ENCODE data around the gene PLCB1.

PLCB1 gene

GRCh38 chr20:8133851-8134451, 1.9 kb downstream of the PLCB1 start:
- peaks cover 2% of the 10 kb centered on the region for H3K79me1 ChIP-seq (ENCODE audit: low read length)
- no peak for DNase-seq
- no peak overlapping the region for H4K12ac ChIP-seq (ENCODE audit: low read depth, low read length)
- no peak overlapping the region for H3K14ac ChIP-seq (ENCODE audit: low read length)
- no peak overlapping the region for H3K4ac ChIP-seq (ENCODE audit: low read depth, low read length)
- no peaks in the 10 kb centered on the region for H3K79me2 ChIP-seq (ENCODE audit: control insufficient read depth, insufficient read depth, low read length, poor library complexity)
- no peak overlapping the region for H2AFZ ChIP-seq (ENCODE audit: insufficient read depth, low read length, poor library complexity)
- peaks cover 8% of the 10 kb centered on the region for H3K27me3 ChIP-seq (ENCODE audit: insufficient read depth, low read length)
- H2BK120ac ChIP-seq (ENCODE audit: insufficient read depth, low read length, poor library complexity) = no peak overlapping the region
- H3K4me3 ChIP-seq (ENCODE audit: low read depth, low read length) = no peak overlapping the region
- H3K4me2 ChIP-seq (ENCODE audit: low read length) = no peak overlapping the region
- H3K27ac ChIP-seq (ENCODE audit: low read depth, low read length) = no peak overlapping the region
- whole genome bisulfite sequencing (ENCODE audit: extremely low coverage, insufficient coverage, insufficient read length) = no CpG with 5 or more reads among the region's 7 CpGs
- no peak overlapping the region for H3K23ac ChIP-seq (ENCODE audit: low read length)
- no peak overlapping the region for H3K9ac ChIP-seq (ENCODE audit: low read length)
- H2BK5ac ChIP-seq (ENCODE audit: low read depth, low read length, poor library complexity) = no peak overlapping the region
- H2AK5ac ChIP-seq (ENCODE audit: low read length) = no peak overlapping the region
- no peaks in the 10 kb centered on the region for H3K36me3 ChIP-seq (ENCODE audit: control insufficient read depth in 1 of 2, insufficient read depth in 2 of 2, low read length in 2 of 2)
- no peak overlapping the region for H3K18ac ChIP-seq (ENCODE audit: low read length)
- no peak overlapping the region for H4K8ac ChIP-seq (ENCODE audit: low read depth, low read length)
- peaks cover 3 to 13% of the 10 kb centered on the region in 2 experiments for H3K4me1 ChIP-seq (ENCODE audit: control insufficient read depth in 1 of 2, insufficient read depth in 2 of 2, low read length in 2 of 2)
- no peaks in the 10 kb centered on the region for H3K9me3 ChIP-seq (ENCODE audit: insufficient read depth, low read depth, low read length)
- no peak overlapping the region for H2BK12ac ChIP-seq (ENCODE audit: low read length)
- H4K91ac ChIP-seq (ENCODE audit: low read depth, low read length) = no peak overlapping the region

DNA sequence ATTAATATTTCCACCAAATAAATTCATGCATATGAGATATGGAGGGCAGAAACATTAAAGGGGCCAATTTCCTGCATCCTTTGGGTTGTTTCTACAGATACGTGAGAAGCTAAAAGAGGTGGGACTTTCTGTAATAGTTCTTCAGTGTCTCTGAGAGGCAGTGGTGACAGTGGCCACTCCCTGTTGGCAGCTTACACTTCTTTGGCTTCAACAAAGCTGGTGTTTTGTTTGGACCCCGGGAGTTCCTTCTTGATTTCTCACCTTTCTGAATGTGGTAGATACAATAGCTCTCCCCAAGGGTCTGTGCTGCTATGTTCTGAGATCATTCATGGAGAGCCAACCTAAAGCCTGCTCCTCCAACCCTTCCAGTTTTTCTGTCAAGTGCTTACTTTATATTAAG, 7.8 kb downstream of the PLCB1 start:
- H3K36me3 ChIP-seq (ENCODE audit: control insufficient read depth in 1 of 2, insufficient read depth in 2 of 2, low read length in 2 of 2) = no peaks in the 10 kb centered on the region
- no peak overlapping the region for H2BK120ac ChIP-seq (ENCODE audit: insufficient read depth, low read length, poor library complexity)
- no peaks in the 10 kb centered on the region for H3K9me3 ChIP-seq (ENCODE audit: insufficient read depth, low read depth, low read length)
- no peak overlapping the region for H3K18ac ChIP-seq (ENCODE audit: low read length)
- no peak overlapping the region for H2AK5ac ChIP-seq (ENCODE audit: low read length)
- no peak for DNase-seq
- H3K27me3 ChIP-seq (ENCODE audit: insufficient read depth, low read length) = no peaks in the 10 kb centered on the region
- H3K23ac ChIP-seq (ENCODE audit: low read length) = no peak overlapping the region
- no peaks in the 10 kb centered on the region for H3K79me2 ChIP-seq (ENCODE audit: control insufficient read depth, insufficient read depth, low read length, poor library complexity)
- H4K12ac ChIP-seq (ENCODE audit: low read depth, low read length) = no peak overlapping the region
- H3K4me2 ChIP-seq (ENCODE audit: low read length) = no peak overlapping the region
- H2BK12ac ChIP-seq (ENCODE audit: low read length) = no peak overlapping the region
- peaks cover 0 to 2% of the 10 kb centered on the region in 2 experiments for H3K4me1 ChIP-seq (ENCODE audit: control insufficient read depth in 1 of 2, insufficient read depth in 2 of 2, low read length in 2 of 2)
- no peak overlapping the region for H3K14ac ChIP-seq (ENCODE audit: low read length)
- no CpG with 5 or more reads among the region's 2 CpGs for WGBS (ENCODE audit: extremely low coverage, insufficient coverage, insufficient read length)
- H3K4ac ChIP-seq (ENCODE audit: low read depth, low read length) = no peak overlapping the region
- no peak overlapping the region for H4K91ac ChIP-seq (ENCODE audit: low read depth, low read length)
- H3K9ac ChIP-seq (ENCODE audit: low read length) = no peak overlapping the region
- H2AFZ ChIP-seq (ENCODE audit: insufficient read depth, low read length, poor library complexity) = no peak overlapping the region
- H3K4me3 ChIP-seq (ENCODE audit: low read depth, low read length) = no peak overlapping the region
- H3K79me1 ChIP-seq (ENCODE audit: low read length) = no peaks in the 10 kb centered on the region
- H3K27ac ChIP-seq (ENCODE audit: low read depth, low read length) = no peak overlapping the region
- no peak overlapping the region for H4K8ac ChIP-seq (ENCODE audit: low read depth, low read length)
- H2BK5ac ChIP-seq (ENCODE audit: low read depth, low read length, poor library complexity) = no peak overlapping the region

- Histone ChIP-seq H3K36me3 (ENCODE audit: control insufficient read depth in 1 of 2, insufficient read depth in 2 of 2, low read length in 2 of 2) (no peaks in the 10 kb centered on the region), H3K14ac (ENCODE audit: low read length) (no peak overlapping the region), H2BK5ac (ENCODE audit: low read depth, low read length, poor library complexity) (no peak overlapping the region), H3K9me3 (ENCODE audit: insufficient read depth, low read depth, low read length) (no peaks in the 10 kb centered on the region), H3K23ac (ENCODE audit: low read length) (no peak overlapping the region), H3K9ac (ENCODE audit: low read length) (no peak overlapping the region), H3K27ac (ENCODE audit: low read depth, low read length) (no peak overlapping the region), H2AFZ (ENCODE audit: insufficient read depth, low read length, poor library complexity) (no peak overlapping the region), H4K8ac (ENCODE audit: low read depth, low read length) (no peak overlapping the region), H4K91ac (ENCODE audit: low read depth, low read length) (no peak overlapping the region), H3K18ac (ENCODE audit: low read length) (no peak overlapping the region), H3K27me3 (ENCODE audit: insufficient read depth, low read length) (no peaks in the 10 kb centered on the region), H3K4ac (ENCODE audit: low read depth, low read length) (no peak overlapping the region), H3K4me2 (ENCODE audit: low read length) (no peak overlapping the region), H2BK120ac (ENCODE audit: insufficient read depth, low read length, poor library complexity) (no peak overlapping the region), H3K4me1 (ENCODE audit: control insufficient read depth in 1 of 2, insufficient read depth in 2 of 2, low read length in 2 of 2) (peaks cover 0 to 2% of the 10 kb centered on the region in 2 experiments), H3K79me2 (ENCODE audit: control insufficient read depth, insufficient read depth, low read length, poor library complexity) (no peaks in the 10 kb centered on the region), H3K79me1 (ENCODE audit: low read length) (no peaks in the 10 kb centered on the region), H4K12ac (ENCODE audit: low read depth, low read length) (no peak overlapping the region), H3K4me3 (ENCODE audit: low read depth, low read length) (no peak overlapping the region), H2BK12ac (ENCODE audit: low read length) (no peak overlapping the region), H2AK5ac (ENCODE audit: low read length) (no peak overlapping the region)
- no peak for DNase-seq
- no CpG with 5 or more reads among the region's 3 CpGs for WGBS (ENCODE audit: extremely low coverage, insufficient coverage, insufficient read length)
These were observed 11.4 kb downstream of the PLCB1 start for GRCh38 chr20:8143474-8143873.

GRCh38 chr20:8144282-8145245, 12.5 kb downstream of the PLCB1 start:
- H3K4me1 ChIP-seq (ENCODE audit: control insufficient read depth in 1 of 2, insufficient read depth in 2 of 2, low read length in 2 of 2) = peaks cover 0 to 2% of the 10 kb centered on the region in 2 experiments
- no peak overlapping the region for H4K12ac ChIP-seq (ENCODE audit: low read depth, low read length)
- H4K91ac ChIP-seq (ENCODE audit: low read depth, low read length) = no peak overlapping the region
- DNase-seq = no peak
- no peak overlapping the region for H2BK5ac ChIP-seq (ENCODE audit: low read depth, low read length, poor library complexity)
- no peak overlapping the region for H2BK120ac ChIP-seq (ENCODE audit: insufficient read depth, low read length, poor library complexity)
- no peak overlapping the region for H3K4me3 ChIP-seq (ENCODE audit: low read depth, low read length)
- H3K9me3 ChIP-seq (ENCODE audit: insufficient read depth, low read depth, low read length) = no peaks in the 10 kb centered on the region
- H3K9ac ChIP-seq (ENCODE audit: low read length) = no peak overlapping the region
- no peak overlapping the region for H3K14ac ChIP-seq (ENCODE audit: low read length)
- no peak overlapping the region for H2AK5ac ChIP-seq (ENCODE audit: low read length)
- no peaks in the 10 kb centered on the region for H3K79me2 ChIP-seq (ENCODE audit: control insufficient read depth, insufficient read depth, low read length, poor library complexity)
- H4K8ac ChIP-seq (ENCODE audit: low read depth, low read length) = no peak overlapping the region
- H3K27me3 ChIP-seq (ENCODE audit: insufficient read depth, low read length) = no peaks in the 10 kb centered on the region
- WGBS (ENCODE audit: extremely low coverage, insufficient coverage, insufficient read length) = no CpG with 5 or more reads among the region's 13 CpGs
- no peaks in the 10 kb centered on the region for H3K36me3 ChIP-seq (ENCODE audit: control insufficient read depth in 1 of 2, insufficient read depth in 2 of 2, low read length in 2 of 2)
- no peak overlapping the region for H3K4me2 ChIP-seq (ENCODE audit: low read length)
- H3K18ac ChIP-seq (ENCODE audit: low read length) = no peak overlapping the region
- H2AFZ ChIP-seq (ENCODE audit: insufficient read depth, low read length, poor library complexity) = no peak overlapping the region
- no peak overlapping the region for H3K27ac ChIP-seq (ENCODE audit: low read depth, low read length)
- H3K79me1 ChIP-seq (ENCODE audit: low read length) = no peaks in the 10 kb centered on the region
- H3K4ac ChIP-seq (ENCODE audit: low read depth, low read length) = no peak overlapping the region
- H2BK12ac ChIP-seq (ENCODE audit: low read length) = no peak overlapping the region
- H3K23ac ChIP-seq (ENCODE audit: low read length) = no peak overlapping the region

Measured in trophoblast cell (in vitro differentiated cells and primary cell).